ENCODE data around the gene RHOXF2.

- no peak for TF ChIP-seq SMC3 (conservative IDR thresholded peaks at IDR 0.05; ENCODE audit: poor library complexity)
- no peak for TF ChIP-seq CTCF (IDR thresholded peaks at IDR 0.05; ENCODE audit: poor library complexity, severe bottlenecking)
- no peak for TF ChIP-seq POLR2AphosphoS5 (IDR thresholded peaks at IDR 0.05)
- no peak for TF ChIP-seq EZH2 (IDR thresholded peaks at IDR 0.05; ENCODE audit: borderline replicate concordance, insufficient read depth, low read length, poor library complexity, severe bottlenecking)
- no peak for TF ChIP-seq TAF1 (IDR thresholded peaks at IDR 0.05; ENCODE audit: low read depth)
Measured at GRCh38 chrX:120120223-120120622, 38.2 kb upstream of the RHOXF2 start.
